Amniotic epithelial cell (primary cell): ENCODE measurements around the gene MTHFS.
"Not testable (repeated sequence)": the region's sequence is repeated elsewhere in the genome, so short reads cannot be mapped to it uniquely, and the experiment has no call there.

Experiments
- DNase-seq: peaks from one replicate; pipeline ENCODE4 v3.0.0-alpha.2; 2010; ENCODE audit warnings: low read depth

MTHFS gene

GRCh38 chr15:79896634-79897379, at the start of gene MTHFS:
TSS of gene MTHFS (minus strand) at chr15:79897014. CDS start at chr15:79896988, 26 bp downstream.
- DNase-seq: peak; percentile 68

- DNase-seq: no peak
Observed at GRCh38 chr15:79944622-79945021, 47.8 kb upstream of the MTHFS start.

GRCh38 chr15:79943820-79944219, 47.0 kb upstream of the MTHFS start:
- peak; percentile 85 for DNase-seq

- DNase-seq: peak; percentile 71
Observed at GRCh38 chr15:79942741-79943481, 46.1 kb upstream of the MTHFS start.

GRCh38 chr15:79939399-79939798, 42.6 kb upstream of the MTHFS start:
- no peak for DNase-seq

GRCh38 chr15:79938143-79938542, 41.3 kb upstream of the MTHFS start:
- DNase-seq: no peak

GRCh38 chr15:79935556-79936201, 38.9 kb upstream of the MTHFS start:
- DNase-seq: peak; percentile 95

GRCh38 chr15:79933231-79933630, 36.4 kb upstream of the MTHFS start:
- no peak for DNase-seq

GRCh38 chr15:79932447-79932846, 35.6 kb upstream of the MTHFS start:
- DNase-seq: peak; percentile 50

- DNase-seq: no peak
Observed at GRCh38 chr15:79930516-79930915, 33.7 kb upstream of the MTHFS start.

GRCh38 chr15:79929412-79929811, 32.6 kb upstream of the MTHFS start:
- DNase-seq: no peak

GRCh38 chr15:79926116-79926515, 29.3 kb upstream of the MTHFS start:
- DNase-seq: not testable (repeated sequence)

- no peak for DNase-seq
Observed at GRCh38 chr15:79924379-79924778, 27.6 kb upstream of the MTHFS start.

GRCh38 chr15:79923515-79924169, 26.8 kb upstream of the MTHFS start:
- peak; percentile 96 for DNase-seq

GRCh38 chr15:79923079-79923514, 26.3 kb upstream of the MTHFS start:
- DNase-seq: peak; percentile 45

GRCh38 chr15:79922512-79923078, 25.8 kb upstream of the MTHFS start:
- no peak for DNase-seq

- DNase-seq: no peak
Observed at GRCh38 chr15:79919749-79920511, 23.1 kb upstream of the MTHFS start.

- no peak for DNase-seq
Observed at GRCh38 chr15:79919090-79919748, 22.4 kb upstream of the MTHFS start.

GRCh38 chr15:79918278-79918677, 21.5 kb upstream of the MTHFS start:
- peak; percentile 51 for DNase-seq

- no peak for DNase-seq
Observed at GRCh38 chr15:79916502-79917132, 19.8 kb upstream of the MTHFS start.
